Measurements from ENCODE around the gene ELN. TPM values are rescaled to one million over a fixed set of nuclear protein-coding genes. Genes with fewer than 3 reads are reported as not detected.

ELN gene
- total and polyA plus RNA-seq, 2 of the 8 experiments (the other 6 are each of a cell fraction or from before 2014, with no cell fraction given), result 5.1 to 5.6 TPM

- TF ChIP-seq, protein P1, sequence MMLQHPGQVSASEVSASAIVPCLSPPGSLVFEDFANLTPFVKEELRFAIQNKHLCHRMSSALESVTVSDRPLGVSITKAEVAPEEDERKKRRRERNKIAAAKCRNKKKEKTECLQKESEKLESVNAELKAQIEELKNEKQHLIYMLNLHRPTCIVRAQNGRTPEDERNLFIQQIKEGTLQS (IDR thresholded peaks at IDR 0.05; ENCODE audit: insufficient read depth, low read depth, low read length), result no peak
- no peak for TF ChIP-seq PHF8 (conservative IDR thresholded peaks at IDR 0.05; ENCODE audit: low read depth, low read length)
- TF ChIP-seq SAP30 (IDR thresholded peaks at IDR 0.05; ENCODE audit: insufficient read depth, insufficient replicate concordance, low read length), result no peak
- no peak for TF ChIP-seq SP4 (IDR thresholded peaks at IDR 0.05; ENCODE audit: low read length)
- no peak for TF ChIP-seq SIX5 (IDR thresholded peaks at IDR 0.05; ENCODE audit: low read depth, low read length)
- TF ChIP-seq EP300 (IDR thresholded peaks at IDR 0.05; ENCODE audit: borderline replicate concordance in 1 of 2, low read depth in 2 of 2, low read length in 2 of 2), result no peak
- no peak for TF ChIP-seq SIN3A (conservative IDR thresholded peaks at IDR 0.05 in 1 of 2, IDR thresholded peaks at IDR 0.05 in 1 of 2; ENCODE audit: low read depth in 1 of 2, low read length in 2 of 2)
- no peak for TF ChIP-seq TAF1 (IDR thresholded peaks at IDR 0.05; ENCODE audit: low read depth, low read length)
Measured at GRCh38 chr7:74049997-74050798, 22.2 kb downstream of the ELN start (continued).
